ENCODE measurements around the gene WNT16.
"Not testable (repeated sequence)": the region's sequence is repeated elsewhere in the genome, so short reads cannot be mapped to it uniquely, and the experiment has no call there.

Gene WNT16

DNA sequence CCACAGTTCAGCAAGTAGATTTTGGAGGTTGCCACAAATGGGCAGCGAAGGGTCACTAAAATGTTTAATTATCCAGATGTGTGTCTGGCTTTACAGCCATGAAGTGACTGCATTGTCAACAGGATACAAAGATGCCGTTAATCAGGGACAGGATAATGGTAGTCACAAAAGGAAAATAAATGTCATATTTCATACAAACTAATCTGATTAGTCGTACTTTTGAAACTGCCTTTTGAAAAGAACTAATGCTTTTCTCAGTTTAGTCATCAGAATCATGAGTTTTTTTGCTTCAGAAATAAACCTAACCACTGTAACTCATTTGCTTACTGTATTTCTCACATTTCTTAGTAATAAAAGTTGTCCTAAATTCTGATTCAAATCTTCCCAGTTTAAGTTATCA lies 22.2 kb upstream of the WNT16 start:
- no peak for DNase-seq (ENCODE audit: low read depth)

GRCh38 chr7:121307021-121307574 lies 21.7 kb upstream of the WNT16 start:
- DNase-seq (ENCODE audit: low read depth) = no peak

GRCh38 chr7:121313220-121313792 lies 15.5 kb upstream of the WNT16 start:
- no peak for DNase-seq (ENCODE audit: low read depth)

GRCh38 chr7:121313793-121314676 lies 14.8 kb upstream of the WNT16 start:
- no peak for DNase-seq (ENCODE audit: low read depth)

DNA sequence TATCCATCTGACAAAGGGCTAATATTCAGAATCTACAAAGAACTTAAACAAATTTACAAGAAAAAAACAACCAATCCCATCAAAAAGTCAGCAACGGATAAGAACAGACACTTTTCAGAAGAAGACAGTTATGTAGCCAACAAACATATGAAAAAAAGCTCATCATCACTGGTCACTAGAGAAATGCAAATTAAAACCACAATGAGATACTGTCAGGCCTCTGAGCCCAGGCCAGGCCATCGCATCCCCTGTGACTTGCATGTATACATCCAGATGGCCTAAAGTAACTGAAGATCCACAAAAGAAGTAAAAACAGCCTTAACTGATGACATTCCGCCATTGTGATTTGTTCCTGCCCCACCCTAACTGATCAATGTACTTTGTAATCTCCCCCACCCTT lies 13.6 kb upstream of the WNT16 start:
- not testable (repeated sequence) for DNase-seq (ENCODE audit: low read depth)

DNA sequence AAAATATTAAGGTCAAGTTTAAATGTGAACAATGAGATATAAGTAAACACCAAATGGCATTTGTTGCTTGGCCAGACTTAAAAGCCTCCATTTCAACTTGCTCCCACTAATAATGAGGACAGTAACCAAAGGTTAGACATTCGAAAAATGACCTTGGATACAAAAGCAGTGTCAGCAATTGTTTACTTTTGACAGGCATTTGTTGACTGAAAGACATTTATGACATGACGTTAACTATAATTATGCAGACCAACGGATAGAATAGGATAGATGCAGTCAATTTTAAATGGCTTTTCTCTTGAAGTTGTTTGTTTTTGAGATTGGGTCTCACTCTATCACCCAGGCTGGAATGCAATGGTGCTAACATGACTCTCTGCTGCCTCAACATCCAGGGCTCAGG lies 6.3 kb upstream of the WNT16 start:
- DNase-seq (ENCODE audit: low read depth) = no peak

- no peak for DNase-seq (ENCODE audit: low read depth)
Observed at GRCh38 chr7:121323515-121324302, 5.1 kb upstream of the WNT16 start.

DNA sequence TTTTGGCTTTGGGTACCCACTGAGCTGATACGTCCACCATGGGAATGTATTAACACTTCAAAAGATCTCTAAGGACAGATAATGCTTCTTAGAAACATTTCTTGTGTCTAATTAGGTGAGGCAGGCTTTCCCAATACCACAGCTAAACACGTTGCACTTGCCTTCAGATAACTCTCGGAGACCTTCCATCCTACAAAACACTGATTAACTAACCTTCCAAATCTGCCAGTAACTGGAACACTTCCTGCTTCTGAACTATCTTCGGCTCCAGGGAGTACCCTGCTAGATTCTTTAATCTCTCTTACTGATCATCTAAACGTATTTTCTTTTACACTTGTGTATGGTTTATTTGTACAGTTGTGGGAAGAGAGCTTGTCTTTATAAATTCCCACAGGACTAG lies 1.1 kb upstream of the WNT16 start:
- no peak for DNase-seq (ENCODE audit: low read depth)

- DNase-seq (ENCODE audit: low read depth) = no peak
Observed at GRCh38 chr7:121329191-121330052, 622 bp downstream of the WNT16 start.

DNA sequence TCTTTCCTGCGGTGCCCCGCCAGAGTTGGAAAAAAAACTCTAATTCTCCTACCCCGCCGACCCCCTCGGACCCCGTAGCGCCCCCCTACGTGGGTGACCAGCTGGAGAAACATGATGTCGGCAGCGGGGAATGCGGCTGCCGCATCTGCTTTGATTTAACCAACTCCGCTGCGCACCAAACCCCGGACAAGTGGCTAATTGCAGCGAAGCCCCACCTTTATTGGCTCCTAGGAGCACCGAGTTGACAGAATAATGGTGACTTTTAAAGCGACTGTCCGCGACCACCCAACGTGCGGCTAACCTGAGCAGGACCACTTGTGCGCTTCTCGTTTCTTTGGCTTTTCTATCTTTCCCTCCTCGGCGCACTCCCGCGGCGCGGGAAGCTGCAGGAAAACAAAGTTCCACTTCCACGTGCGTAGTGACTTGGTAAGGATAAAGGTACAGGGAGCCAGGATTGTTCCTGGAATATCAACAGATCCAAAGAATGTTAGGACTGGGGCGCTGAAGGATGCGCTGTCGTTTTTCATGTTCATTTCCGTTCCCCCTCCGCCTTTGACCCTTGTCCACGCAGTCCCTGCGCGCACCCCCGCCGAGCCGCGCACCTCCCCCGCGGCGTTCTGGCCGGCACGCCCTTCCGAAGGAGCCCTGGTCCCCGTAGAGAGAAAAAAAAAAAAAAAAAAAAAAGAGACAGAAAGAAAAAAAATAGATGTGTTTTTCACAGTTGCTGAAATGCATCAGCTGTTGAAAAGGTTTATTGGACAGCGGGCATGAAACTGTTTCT lies 1.4 kb downstream of the WNT16 start:
- no peak for DNase-seq (ENCODE audit: low read depth)

GRCh38 chr7:121331048-121331447 lies 2.2 kb downstream of the WNT16 start:
- no peak for DNase-seq (ENCODE audit: low read depth)

GRCh38 chr7:121331574-121331973 lies 2.8 kb downstream of the WNT16 start:
- no peak for DNase-seq (ENCODE audit: low read depth)

DNA sequence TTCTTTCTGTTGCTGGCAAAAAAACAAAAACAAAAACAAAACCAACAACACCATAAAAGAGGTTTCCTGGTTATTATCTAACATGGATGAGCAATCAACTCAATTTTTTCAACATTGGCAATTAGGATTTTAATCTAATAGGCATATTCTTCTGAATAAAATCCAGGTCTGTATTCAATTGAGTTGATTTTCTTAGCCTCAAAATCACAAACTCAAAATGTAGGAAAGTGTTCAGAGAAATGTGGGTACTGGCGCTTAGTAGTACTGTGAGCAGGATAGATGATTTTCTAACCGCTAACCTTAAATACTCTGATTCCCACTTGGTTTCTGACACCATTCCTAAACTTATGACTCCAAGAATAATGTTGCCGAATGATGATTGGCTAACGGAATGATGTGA lies 5.6 kb downstream of the WNT16 start:
- DNase-seq (ENCODE audit: low read depth) = no peak

- DNase-seq (ENCODE audit: low read depth) = peak; percentile 41
Observed at GRCh38 chr7:121334875-121335648, 6.3 kb downstream of the WNT16 start.

DNA sequence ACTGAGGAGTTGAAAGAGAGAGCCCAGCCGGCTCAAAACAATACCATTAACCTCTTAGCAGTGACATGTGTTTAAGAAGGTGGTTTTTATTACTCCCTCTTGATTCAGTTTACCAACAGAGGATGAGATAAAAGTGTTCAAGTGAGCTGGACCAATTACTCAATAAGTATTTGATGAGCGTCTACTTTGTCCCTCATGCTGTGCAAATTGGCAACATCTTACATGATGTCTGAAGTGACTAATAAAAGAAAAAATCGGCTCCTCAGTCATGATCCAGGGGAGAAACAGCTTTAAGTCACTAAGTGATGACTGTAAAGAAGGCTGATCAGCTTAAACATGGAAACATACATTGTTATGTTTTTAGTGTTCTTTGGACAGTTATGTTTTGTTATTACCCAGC lies 7.8 kb downstream of the WNT16 start:
- DNase-seq (ENCODE audit: low read depth) = no peak

- no peak for DNase-seq (ENCODE audit: low read depth)
Observed at GRCh38 chr7:121337398-121337797, 8.6 kb downstream of the WNT16 start.

DNA sequence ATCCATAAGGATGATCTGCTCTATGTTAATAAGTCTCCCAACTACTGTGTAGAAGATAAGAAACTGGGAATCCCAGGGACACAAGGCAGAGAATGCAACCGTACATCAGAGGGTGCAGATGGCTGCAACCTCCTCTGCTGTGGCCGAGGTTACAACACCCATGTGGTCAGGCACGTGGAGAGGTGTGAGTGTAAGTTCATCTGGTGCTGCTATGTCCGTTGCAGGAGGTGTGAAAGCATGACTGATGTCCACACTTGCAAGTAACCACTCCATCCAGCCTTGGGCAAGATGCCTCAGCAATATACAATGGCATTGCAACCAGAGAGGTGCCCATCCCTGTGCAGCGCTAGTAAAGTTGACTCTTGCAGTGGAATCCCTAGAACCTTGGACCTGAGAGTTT lies 10.3 kb downstream of the WNT16 start:
- no peak for DNase-seq (ENCODE audit: low read depth)

DNA sequence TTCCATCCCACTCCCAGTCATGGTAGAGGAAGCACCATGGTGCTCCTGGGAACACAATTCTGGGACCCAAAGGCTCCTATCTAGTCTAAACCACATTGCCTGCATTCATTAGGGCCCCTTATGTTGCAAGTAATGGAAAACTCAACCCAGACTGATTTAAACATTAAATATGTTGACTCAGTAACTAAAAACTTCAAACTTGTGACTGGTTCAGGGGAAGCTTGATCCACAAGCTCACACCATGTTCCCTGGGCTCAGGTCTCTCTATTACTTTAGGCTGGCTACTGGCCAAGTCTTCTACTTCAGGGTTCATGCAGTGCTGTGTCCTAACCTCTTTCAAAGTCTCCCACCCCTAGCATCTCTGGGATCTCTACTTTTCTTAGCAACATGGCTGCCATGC lies 13.1 kb downstream of the WNT16 start:
- DNase-seq (ENCODE audit: low read depth) = no peak

DNA sequence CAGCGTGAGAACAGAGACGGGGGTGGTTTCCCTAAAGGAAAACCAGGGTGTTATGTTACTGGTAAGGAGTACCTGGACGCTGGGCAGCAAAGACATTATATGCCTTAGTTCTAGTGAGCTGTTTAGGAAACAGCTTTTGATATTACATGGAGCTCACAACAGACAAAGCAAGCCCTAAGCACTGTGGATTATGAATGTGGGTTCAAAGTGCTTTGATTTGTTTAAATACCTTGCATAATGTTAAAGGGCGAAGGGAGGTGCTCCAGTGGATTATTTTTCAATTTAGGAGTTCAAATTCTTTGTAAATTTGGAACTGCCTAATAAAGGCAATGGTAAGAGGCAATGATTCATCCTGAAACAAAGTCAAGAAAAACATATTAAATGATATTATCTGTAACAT lies 13.8 kb downstream of the WNT16 start:
- no peak for DNase-seq (ENCODE audit: low read depth)

DNA sequence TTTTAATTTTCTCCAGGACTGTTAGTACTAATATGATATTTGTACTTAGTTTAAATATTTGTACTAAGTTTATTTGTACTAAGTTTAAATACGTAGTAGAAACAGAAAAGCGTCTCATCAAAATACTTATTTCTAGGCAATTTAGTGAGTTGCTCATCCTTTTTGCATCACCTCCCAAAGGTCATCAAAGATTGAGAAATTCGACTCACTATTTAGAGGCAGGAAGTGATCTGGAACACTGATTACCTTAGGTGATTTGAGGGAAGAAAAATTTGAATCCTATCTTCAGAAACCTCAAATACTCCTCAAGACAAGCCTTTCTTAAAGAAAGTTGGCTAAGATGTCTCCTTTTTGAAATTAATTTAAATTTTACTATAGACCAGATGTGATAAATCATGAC lies 14.5 kb downstream of the WNT16 start:
- DNase-seq (ENCODE audit: low read depth) = no peak
